Activated naive CD8-positive, alpha-beta T cell (primary cell): ENCODE data around the gene PTPRT.

Source experiments
- H3K27ac Mint-ChIP-seq: one replicate; pipeline ENCODE4 v1.8.0; 2021; ENCODE audit warnings: mixed read lengths
- H3K27me3 Mint-ChIP-seq: one replicate; pipeline ENCODE4 v1.8.0; 2021; ENCODE audit warnings: mixed read lengths
- H3K36me3 Mint-ChIP-seq: one replicate; pipeline ENCODE4 v1.8.0; 2021; ENCODE audit warnings: mixed read lengths
- H3K4me1 Mint-ChIP-seq: one replicate; pipeline ENCODE4 v1.8.0; 2021; ENCODE audit warnings: low read depth, mixed read lengths
- H3K4me3 Mint-ChIP-seq: one replicate; pipeline ENCODE4 v1.8.0; 2021; ENCODE audit warnings: mild to moderate bottlenecking, mixed read lengths
- H3K9me3 Mint-ChIP-seq: one replicate; pipeline ENCODE4 v1.8.0; 2021; ENCODE audit warnings: low read depth, mixed read lengths

Gene PTPRT

GRCh38 chr20:42678895-42679294 is 510.8 kb downstream of the PTPRT start:
- no peaks in the 10 kb centered on the region for H3K27me3 Mint-ChIP-seq
- no peaks in the 10 kb centered on the region for H3K36me3 Mint-ChIP-seq
- H3K4me1 Mint-ChIP-seq, result no peaks in the 10 kb centered on the region
- H3K9me3 Mint-ChIP-seq, result peaks cover 4% of the 10 kb centered on the region
- no peak overlapping the region for H3K4me3 Mint-ChIP-seq
- H3K27ac Mint-ChIP-seq, result no peak overlapping the region

- H3K27ac Mint-ChIP-seq, result no peak overlapping the region
- peaks cover 3% of the 10 kb centered on the region for H3K9me3 Mint-ChIP-seq
- no peaks in the 10 kb centered on the region for H3K4me1 Mint-ChIP-seq
- H3K27me3 Mint-ChIP-seq, result no peaks in the 10 kb centered on the region
- no peak overlapping the region for H3K4me3 Mint-ChIP-seq
- H3K36me3 Mint-ChIP-seq, result no peaks in the 10 kb centered on the region
Measured at GRCh38 chr20:42656130-42656529, 533.6 kb downstream of the PTPRT start.

GRCh38 chr20:42652266-42652665 is 537.4 kb downstream of the PTPRT start:
- Mint-ChIP-seq H3K36me3 (no peaks in the 10 kb centered on the region), H3K4me3 (no peak overlapping the region), H3K9me3 (no peaks in the 10 kb centered on the region), H3K27ac (no peak overlapping the region), H3K4me1 (no peaks in the 10 kb centered on the region), H3K27me3 (peaks cover 2% of the 10 kb centered on the region)

- peaks cover 2% of the 10 kb centered on the region for H3K27me3 Mint-ChIP-seq
- H3K9me3 Mint-ChIP-seq, result no peaks in the 10 kb centered on the region
- no peak overlapping the region for H3K27ac Mint-ChIP-seq
- H3K4me1 Mint-ChIP-seq, result no peaks in the 10 kb centered on the region
- H3K4me3 Mint-ChIP-seq, result no peak overlapping the region
- no peaks in the 10 kb centered on the region for H3K36me3 Mint-ChIP-seq
Measured at GRCh38 chr20:42650191-42650746, 539.4 kb downstream of the PTPRT start.

GRCh38 chr20:42649748-42650147 is 540.0 kb downstream of the PTPRT start:
- Mint-ChIP-seq H3K27ac (no peak overlapping the region), H3K4me3 (no peak overlapping the region), H3K27me3 (peaks cover 2% of the 10 kb centered on the region), H3K36me3 (no peaks in the 10 kb centered on the region), H3K9me3 (no peaks in the 10 kb centered on the region), H3K4me1 (no peaks in the 10 kb centered on the region)

- Mint-ChIP-seq H3K36me3 (no peaks in the 10 kb centered on the region), H3K4me3 (no peak overlapping the region), H3K4me1 (no peaks in the 10 kb centered on the region), H3K9me3 (no peaks in the 10 kb centered on the region), H3K27me3 (peaks cover 4% of the 10 kb centered on the region), H3K27ac (no peak overlapping the region)
Measured at GRCh38 chr20:42646250-42646649, 543.5 kb downstream of the PTPRT start.

GRCh38 chr20:42641886-42642285 is 547.8 kb downstream of the PTPRT start:
- no peaks in the 10 kb centered on the region for H3K9me3 Mint-ChIP-seq
- no peak overlapping the region for H3K4me3 Mint-ChIP-seq
- H3K4me1 Mint-ChIP-seq, result no peaks in the 10 kb centered on the region
- H3K27me3 Mint-ChIP-seq, result peaks cover 2% of the 10 kb centered on the region
- H3K27ac Mint-ChIP-seq, result no peak overlapping the region
- no peaks in the 10 kb centered on the region for H3K36me3 Mint-ChIP-seq

GRCh38 chr20:42639140-42639539 is 550.6 kb downstream of the PTPRT start:
- Mint-ChIP-seq H3K4me3 (no peak overlapping the region), H3K4me1 (no peaks in the 10 kb centered on the region), H3K36me3 (no peaks in the 10 kb centered on the region), H3K9me3 (no peaks in the 10 kb centered on the region), H3K27me3 (peaks cover 2% of the 10 kb centered on the region), H3K27ac (no peak overlapping the region)

- H3K27me3 Mint-ChIP-seq, result no peaks in the 10 kb centered on the region
- no peak overlapping the region for H3K4me3 Mint-ChIP-seq
- no peaks in the 10 kb centered on the region for H3K4me1 Mint-ChIP-seq
- H3K27ac Mint-ChIP-seq, result no peak overlapping the region
- H3K36me3 Mint-ChIP-seq, result no peaks in the 10 kb centered on the region
- peaks cover 6% of the 10 kb centered on the region for H3K9me3 Mint-ChIP-seq
Measured at GRCh38 chr20:42635699-42636411, 553.9 kb downstream of the PTPRT start.

GRCh38 chr20:42634156-42634555 is 555.5 kb downstream of the PTPRT start:
- Mint-ChIP-seq H3K36me3 (no peaks in the 10 kb centered on the region), H3K9me3 (peaks cover 6% of the 10 kb centered on the region), H3K4me3 (no peak overlapping the region), H3K27me3 (no peaks in the 10 kb centered on the region), H3K27ac (no peak overlapping the region), H3K4me1 (no peaks in the 10 kb centered on the region)

- H3K36me3 Mint-ChIP-seq, result no peaks in the 10 kb centered on the region
Measured at GRCh38 chr20:42628683-42629082, 561.0 kb downstream of the PTPRT start.

GRCh38 chr20:42613076-42613475 is 576.6 kb downstream of the PTPRT start:
- H3K27ac Mint-ChIP-seq, result no peak overlapping the region
- H3K4me1 Mint-ChIP-seq, result no peaks in the 10 kb centered on the region
- H3K4me3 Mint-ChIP-seq, result no peak overlapping the region
- H3K27me3 Mint-ChIP-seq, result no peaks in the 10 kb centered on the region
- no peaks in the 10 kb centered on the region for H3K36me3 Mint-ChIP-seq
- H3K9me3 Mint-ChIP-seq, result peaks cover 3% of the 10 kb centered on the region

More at GRCh38 chr20:42628683-42629082, 561.0 kb downstream of the PTPRT start:
- Mint-ChIP-seq H3K27ac (no peak overlapping the region), H3K4me1 (no peaks in the 10 kb centered on the region), H3K27me3 (peaks cover 2% of the 10 kb centered on the region), H3K4me3 (no peak overlapping the region), H3K9me3 (peaks cover 6% of the 10 kb centered on the region)

GRCh38 chr20:42611889-42612837 is 577.5 kb downstream of the PTPRT start:
- Mint-ChIP-seq H3K4me3 (no peak overlapping the region), H3K27ac (no peak overlapping the region), H3K27me3 (no peaks in the 10 kb centered on the region), H3K36me3 (no peaks in the 10 kb centered on the region), H3K9me3 (peaks cover 3% of the 10 kb centered on the region), H3K4me1 (no peaks in the 10 kb centered on the region)

- Mint-ChIP-seq H3K36me3 (no peaks in the 10 kb centered on the region), H3K4me3 (no peak overlapping the region), H3K4me1 (no peaks in the 10 kb centered on the region), H3K9me3 (peaks cover 3% of the 10 kb centered on the region), H3K27ac (no peak overlapping the region), H3K27me3 (no peaks in the 10 kb centered on the region)
Measured at GRCh38 chr20:42611423-42611822, 578.3 kb downstream of the PTPRT start.

GRCh38 chr20:42610070-42610469 is 579.6 kb downstream of the PTPRT start:
- Mint-ChIP-seq H3K27ac (no peak overlapping the region), H3K4me3 (no peak overlapping the region), H3K9me3 (peaks cover 3% of the 10 kb centered on the region), H3K4me1 (no peaks in the 10 kb centered on the region), H3K27me3 (no peaks in the 10 kb centered on the region), H3K36me3 (no peaks in the 10 kb centered on the region)
